GM18868 (cell line): ENCODE measurements around the gene ANKRD16.

Experiments
- ATAC-seq: cut with Tn5 transposase; IDR thresholded peaks from one replicate; pipeline ENCODE4 v1.9.1; 2021; ENCODE audit warnings: mild to moderate bottlenecking, moderate library complexity; ENCODE audit not compliant: unreplicated experiment

The ANKRD16 gene

GRCh38 chr10:5904227-5904626 lies 14.5 kb upstream of the ANKRD16 start:
- ATAC-seq: peak; percentile 95

DNA sequence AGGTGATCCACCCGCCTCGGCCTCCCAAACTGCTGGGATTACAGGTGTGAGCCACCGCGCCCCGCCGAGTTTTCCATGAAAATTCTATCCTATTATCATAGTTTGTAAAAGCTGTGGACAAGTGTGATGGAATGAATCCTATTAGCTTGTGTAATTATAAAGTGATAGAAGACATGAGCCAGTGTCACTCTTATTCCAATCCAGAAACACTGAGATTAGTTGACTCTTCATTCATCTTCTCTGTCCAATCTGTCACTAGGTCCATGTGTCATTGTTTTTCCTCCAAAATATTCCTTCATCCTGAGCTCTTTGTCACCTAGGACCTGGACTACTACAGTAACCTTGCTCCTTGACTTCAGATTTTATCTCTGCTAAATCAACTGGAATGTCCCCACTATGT lies 13.9 kb upstream of the ANKRD16 start:
- no peak for ATAC-seq

DNA sequence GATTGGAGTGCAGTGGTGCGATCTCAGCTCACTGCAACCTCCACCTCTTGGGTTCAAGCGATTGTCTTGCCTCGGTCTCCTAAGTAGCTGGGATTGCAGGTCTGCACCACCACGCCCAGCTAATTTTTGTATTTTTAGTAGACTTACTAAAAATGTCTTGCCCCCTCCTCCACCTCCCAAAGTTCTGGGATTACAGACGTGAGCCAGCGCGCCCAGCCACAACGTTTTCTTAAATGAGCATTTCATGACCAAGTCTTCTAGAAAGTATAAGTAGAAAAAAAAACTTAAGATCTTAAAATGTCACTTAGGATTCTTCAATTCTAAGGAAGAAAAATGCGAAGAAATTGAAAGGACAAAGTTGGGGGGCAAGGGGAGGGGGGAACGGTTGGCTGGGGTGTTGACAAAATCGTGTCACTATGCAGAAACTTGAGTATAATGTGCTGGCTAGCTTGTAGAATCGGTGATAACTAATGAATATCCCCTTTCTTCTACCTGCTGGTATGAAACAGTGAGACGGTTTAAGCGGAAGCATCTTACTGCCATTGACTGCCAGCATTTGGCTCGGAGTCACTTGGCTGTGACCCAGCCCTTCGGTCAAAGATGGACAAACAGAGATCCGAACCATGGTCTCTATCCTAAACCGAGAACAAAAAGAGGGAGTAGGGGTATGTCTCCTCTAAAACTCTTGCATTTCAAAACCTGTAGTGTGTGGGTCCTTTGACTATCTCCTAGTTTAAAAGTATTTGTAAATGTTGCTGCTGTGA lies 13.0 kb upstream of the ANKRD16 start:
- no peak for ATAC-seq

DNA sequence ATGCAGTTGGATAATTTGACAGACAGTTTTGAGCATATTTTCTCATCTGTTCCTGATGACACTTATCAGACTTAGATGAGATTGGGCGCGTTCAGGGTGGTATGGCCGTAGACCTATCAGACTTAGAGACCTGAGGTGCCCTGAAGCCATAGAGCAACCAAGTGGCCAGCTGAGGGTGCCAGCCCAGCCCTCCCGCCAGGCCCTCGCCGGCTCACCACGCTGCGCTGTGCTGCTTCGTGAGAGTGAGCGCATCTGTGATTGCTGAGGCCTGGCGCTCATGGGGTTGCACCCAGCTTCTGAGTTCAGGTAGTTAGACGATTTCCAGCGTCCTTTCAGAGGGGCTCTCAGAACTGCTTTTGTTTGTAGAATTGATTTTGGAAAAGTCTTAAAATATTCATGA lies 10.6 kb upstream of the ANKRD16 start:
- ATAC-seq: no peak

GRCh38 chr10:5898163-5898562 lies 8.5 kb upstream of the ANKRD16 start:
- ATAC-seq: no peak

DNA sequence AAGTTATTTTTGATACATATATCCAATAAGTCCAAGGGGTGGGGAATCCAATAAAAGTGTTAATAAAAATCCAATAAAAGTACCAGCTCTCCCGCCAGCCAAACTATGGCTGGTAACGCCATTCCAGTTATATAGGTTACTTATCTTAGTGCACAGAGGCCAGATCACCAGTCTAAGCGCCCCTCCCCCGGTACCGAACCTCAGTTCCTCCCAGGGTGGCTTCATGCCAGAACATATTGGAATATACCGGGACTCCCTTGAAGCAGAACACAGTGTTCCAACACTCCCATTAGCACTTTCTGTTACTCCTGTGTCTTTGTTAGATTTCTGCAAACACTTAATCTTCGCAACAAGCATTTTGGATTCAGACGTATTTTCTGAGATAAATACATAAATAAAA lies 7.8 kb upstream of the ANKRD16 start:
- no peak for ATAC-seq

- ATAC-seq: no peak
These were observed 7.3 kb upstream of the ANKRD16 start for GRCh38 chr10:5897053-5897340.

GRCh38 chr10:5896208-5897052 lies 6.7 kb upstream of the ANKRD16 start:
- ATAC-seq: no peak

GRCh38 chr10:5895804-5896203 lies 6.1 kb upstream of the ANKRD16 start:
- peak; percentile 70 for ATAC-seq

GRCh38 chr10:5895365-5895764 lies 5.7 kb upstream of the ANKRD16 start:
- no peak for ATAC-seq

DNA sequence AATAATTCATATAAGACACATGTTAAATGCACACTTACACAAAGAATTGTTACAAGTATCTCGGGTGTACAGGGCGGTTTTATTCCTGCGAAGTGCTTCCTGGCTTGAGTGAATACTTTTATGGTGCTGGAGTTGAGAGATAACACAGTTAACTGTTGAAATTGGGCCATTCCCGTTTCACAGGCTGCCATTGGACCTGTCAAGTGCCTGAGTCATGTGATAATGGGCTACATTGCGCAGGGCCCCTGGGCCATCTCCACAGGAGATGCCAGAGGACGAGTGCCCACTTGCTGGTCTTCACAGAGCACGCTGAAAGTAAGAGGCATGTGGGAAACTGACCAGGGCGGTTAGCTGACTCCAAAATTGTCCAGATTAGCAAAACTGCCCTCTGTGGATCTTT lies 5.2 kb upstream of the ANKRD16 start:
- ATAC-seq: no peak

DNA sequence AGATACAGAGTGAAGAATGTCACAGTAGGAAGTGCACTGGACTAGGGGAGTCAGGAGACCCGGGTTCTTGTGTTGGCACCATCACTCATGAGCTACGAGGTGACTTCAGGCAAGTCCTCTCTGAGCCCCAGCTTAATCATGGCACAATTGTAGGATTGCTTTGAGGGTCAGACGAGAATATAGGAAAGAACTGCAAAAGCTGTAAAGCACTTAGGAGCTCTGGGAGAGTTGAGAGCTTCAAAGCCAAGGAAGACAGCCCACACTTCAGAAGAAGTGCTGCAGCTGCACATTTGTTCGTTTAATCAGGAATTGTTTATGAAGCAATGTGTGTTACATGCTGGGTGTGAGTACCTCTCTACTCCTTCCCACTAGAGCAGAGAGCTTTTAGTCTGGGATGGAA lies 4.7 kb upstream of the ANKRD16 start:
- no peak for ATAC-seq

DNA sequence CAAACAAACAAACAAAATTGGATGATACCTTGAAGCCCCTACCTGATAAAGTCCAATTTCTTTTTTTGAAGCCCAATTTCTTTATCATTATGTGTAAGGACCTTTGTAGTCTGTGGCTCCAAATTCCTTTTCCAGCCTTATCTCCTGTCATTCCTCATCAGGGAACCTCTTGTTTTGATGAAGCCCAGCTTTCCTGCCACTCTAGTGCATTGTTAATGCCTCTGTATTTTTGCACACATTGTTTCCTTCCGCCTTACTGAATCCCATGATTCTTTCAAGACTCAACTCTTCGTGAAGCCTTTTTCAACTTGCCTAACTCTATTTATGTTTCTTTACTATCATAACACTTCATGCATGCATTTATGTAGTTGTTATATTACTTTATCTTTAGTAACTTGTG lies 3.6 kb upstream of the ANKRD16 start:
- ATAC-seq: no peak

GRCh38 chr10:5892007-5892406 lies 2.3 kb upstream of the ANKRD16 start:
- no peak for ATAC-seq

- ATAC-seq: no peak
These were observed 1.3 kb upstream of the ANKRD16 start for GRCh38 chr10:5891009-5891408.

GRCh38 chr10:5890452-5890915 lies 791 bp upstream of the ANKRD16 start:
- peak; percentile 1 for ATAC-seq

GRCh38 chr10:5888843-5889623 lies 660 bp downstream of the ANKRD16 start:
- peak; percentile 32 for ATAC-seq

DNA sequence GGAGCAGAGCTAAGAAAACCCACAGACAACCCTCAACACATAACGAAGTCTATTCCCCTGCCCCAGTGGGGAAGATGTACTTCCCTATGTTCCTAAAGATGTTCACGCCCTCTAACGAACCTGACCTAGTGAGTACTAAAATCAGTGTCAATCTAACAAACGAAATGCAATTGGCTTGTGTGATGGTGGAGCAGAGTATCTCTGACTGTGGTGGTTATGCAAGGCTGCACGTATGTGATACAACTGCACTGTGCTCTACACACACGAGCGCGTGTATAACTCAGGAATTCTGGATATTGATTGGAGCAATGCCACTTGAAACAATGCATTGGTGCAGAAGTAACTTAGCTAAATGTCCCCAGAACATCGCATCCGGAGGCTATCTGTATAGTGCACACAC lies 1.3 kb downstream of the ANKRD16 start:
- ATAC-seq: no peak

DNA sequence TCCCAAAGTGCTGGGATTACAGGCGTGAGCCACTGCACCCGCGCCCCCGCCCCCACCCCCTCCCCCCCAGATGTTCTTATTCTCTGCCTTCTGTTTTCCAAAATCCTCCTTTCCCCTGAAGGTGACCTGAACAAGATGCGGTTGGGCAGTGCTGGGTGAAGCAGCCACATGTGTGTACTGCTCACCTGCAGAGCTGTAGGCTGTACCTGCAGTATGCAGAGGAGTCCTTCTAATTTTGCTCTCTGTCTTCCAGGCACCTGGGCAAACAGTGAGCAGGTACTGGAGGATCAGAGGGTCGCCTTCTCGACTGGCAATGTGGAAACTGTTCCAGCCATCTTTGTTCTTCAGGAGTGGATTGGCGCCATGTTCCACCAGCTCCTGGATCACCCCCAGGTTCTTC lies 2.1 kb downstream of the ANKRD16 start:
- no peak for ATAC-seq

DNA sequence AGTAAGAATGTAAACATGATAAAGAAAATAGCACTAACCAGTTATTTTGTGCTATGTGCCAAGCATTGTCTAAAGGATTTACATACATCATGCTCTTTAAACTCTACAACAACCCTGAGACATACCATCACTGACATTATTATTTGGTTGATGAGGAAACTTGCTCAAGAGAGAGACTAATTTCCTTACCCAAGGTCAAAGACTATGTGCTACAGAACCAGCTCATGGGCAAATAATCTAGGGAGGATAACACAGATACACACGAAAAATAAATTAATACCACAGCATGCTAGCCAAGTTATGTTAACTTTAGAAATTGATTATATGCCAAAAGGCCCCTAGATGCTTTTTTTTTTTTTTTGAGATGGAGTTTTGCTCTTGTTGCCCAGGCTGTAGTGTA lies 2.7 kb downstream of the ANKRD16 start:
- no peak for ATAC-seq

DNA sequence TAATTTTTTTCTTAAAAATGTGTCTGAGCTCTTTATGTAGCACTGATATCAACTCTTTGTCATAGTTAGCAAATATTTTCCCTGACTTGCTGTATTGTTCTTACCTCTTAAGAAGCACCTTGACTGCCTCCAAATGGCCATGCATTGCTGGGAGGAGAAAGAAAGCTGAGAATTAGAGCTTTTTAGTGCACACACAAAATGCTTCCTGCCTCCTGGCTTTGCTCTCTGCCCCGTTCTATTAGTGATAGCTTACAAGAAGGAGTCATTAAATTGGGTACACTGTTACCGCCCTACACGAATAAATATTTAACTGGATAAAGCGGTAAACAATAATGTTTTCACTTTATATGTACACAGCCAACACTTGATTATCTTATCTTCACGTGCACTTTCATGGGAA lies 4.1 kb downstream of the ANKRD16 start:
- no peak for ATAC-seq

DNA sequence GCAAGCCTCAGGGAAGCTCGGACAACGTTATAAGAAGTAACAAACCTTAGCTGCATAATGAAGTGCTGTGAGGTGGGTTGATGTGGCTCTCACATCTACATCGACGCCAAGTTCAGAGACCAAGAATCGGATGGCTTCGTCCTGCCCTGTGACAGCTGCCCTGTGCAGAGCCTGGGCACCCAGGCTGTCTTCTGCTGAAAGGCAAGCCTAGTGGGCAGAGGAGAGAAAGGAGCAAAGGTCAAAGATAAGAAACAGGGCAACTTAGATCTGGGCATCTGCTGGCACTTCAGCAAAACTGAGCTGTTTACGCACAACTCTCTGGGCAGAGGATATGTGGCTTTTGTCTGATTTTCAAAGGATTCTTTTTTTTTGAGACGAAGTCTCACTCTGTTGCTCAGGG lies 6.7 kb downstream of the ANKRD16 start:
- no peak for ATAC-seq
